ENCODE results near the gene NDUFV1. TPM values are rescaled to one million over a fixed set of nuclear protein-coding genes. Genes with fewer than 3 reads are reported as not detected.
A peak's percentile ranks its signal among the peaks of the same experiment; 100 is the strongest.
"Not testable (repeated sequence)": the region's sequence is repeated elsewhere in the genome, so short reads cannot be mapped to it uniquely, and the experiment has no call there.

Gene NDUFV1
- total and polyA plus RNA-seq, 4 donors: 83.6 to 172 (median 163) TPM

DNA sequence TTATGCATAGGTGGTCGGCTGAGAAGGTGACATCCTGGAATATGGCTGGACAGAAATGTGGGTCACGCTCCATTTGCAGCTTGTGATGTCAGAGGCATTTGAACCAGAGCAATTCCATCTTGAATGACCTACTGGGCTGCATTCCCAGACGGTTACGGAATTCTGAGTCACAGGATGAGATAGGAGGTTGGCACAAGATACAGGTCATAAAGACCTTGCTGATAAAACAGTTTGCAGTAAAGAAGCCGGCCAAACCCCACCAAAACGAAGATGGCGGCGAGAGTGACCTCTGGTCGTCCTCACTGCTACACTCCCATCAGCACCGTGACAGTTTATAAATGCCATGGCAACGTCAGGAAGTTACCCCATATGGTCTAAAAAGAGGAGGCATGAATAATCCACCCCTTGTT is 43.0 kb upstream of the NDUFV1 start:
- not testable (repeated sequence) for H3K9me3 ChIP-seq (ENCODE audit: control insufficient read depth in 4 of 4, low read length in 3 of 4); H3K9ac ChIP-seq (ENCODE audit: low read depth in 1 of 2, low read length in 2 of 2); H3K4me1 ChIP-seq (ENCODE audit: control insufficient read depth in 4 of 4, insufficient read depth in 4 of 4, low read length in 3 of 4); H3K4me3 ChIP-seq (ENCODE audit: low read depth in 1 of 3, low read length in 3 of 3); H3K27me3 ChIP-seq (ENCODE audit: control insufficient read depth in 4 of 4, insufficient read depth in 4 of 4, low read length in 3 of 4); H3K36me3 ChIP-seq (ENCODE audit: control insufficient read depth in 4 of 4, insufficient read depth in 3 of 4, low read depth in 1 of 4, low read length in 3 of 4); DNase-seq (ENCODE audit: low spot score)
- peak overlapping the region; percentile 74 to 93 for H3K27ac ChIP-seq (ENCODE audit: low read depth in 1 of 2, low read length in 2 of 2)
- TF ChIP-seq YY1 (IDR thresholded peaks at IDR 0.05): peak; percentile 64
- peak; percentile 71 to 84 for TF ChIP-seq JUND (IDR thresholded peaks at IDR 0.05)
- peak; percentile 23 for TF ChIP-seq HNF4A (conservative IDR thresholded peaks at IDR 0.05)
- TF ChIP-seq SP1 (IDR thresholded peaks at IDR 0.05): peak; percentile 26
- TF ChIP-seq RXRA (IDR thresholded peaks at IDR 0.05): peak in 1 of 2 donors; percentile 70
- WGBS: 38% methylated on average over 11 of the region's 11 CpGs

DNA sequence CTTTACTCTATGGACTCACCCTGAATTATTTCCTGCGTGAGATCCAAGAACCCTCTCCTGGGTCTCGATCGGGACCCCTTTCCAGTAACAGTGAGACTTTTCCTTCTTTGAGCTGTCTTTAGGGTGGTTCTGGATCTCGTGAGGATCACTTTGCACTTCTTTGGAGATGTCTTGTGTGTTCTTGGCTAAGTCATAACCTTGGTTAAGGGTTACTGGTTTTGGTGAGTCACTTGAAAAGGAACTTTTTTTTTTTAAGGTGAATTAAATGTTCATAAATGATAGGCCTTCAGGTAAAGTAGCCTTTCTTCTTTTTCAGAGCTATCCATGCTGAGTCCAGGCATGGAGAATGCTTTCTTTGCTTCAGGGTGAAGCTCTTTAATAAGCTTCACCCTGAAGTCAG is 42.5 kb upstream of the NDUFV1 start:
- H3K9ac ChIP-seq (ENCODE audit: low read depth in 1 of 2, low read length in 2 of 2): no peak overlapping the region

GRCh38 chr11:67571443-67571842 is 35.3 kb upstream of the NDUFV1 start:
- Histone ChIP-seq H3K4me1 (ENCODE audit: control insufficient read depth in 4 of 4, insufficient read depth in 4 of 4, low read length in 3 of 4) (peaks cover 0 to 3% (median under 1%) of the 10 kb centered on the region in 4 donors), H3K9ac (ENCODE audit: low read depth in 1 of 2, low read length in 2 of 2) (no peak overlapping the region), H3K4me3 (ENCODE audit: low read depth in 1 of 3, low read length in 3 of 3) (no peak overlapping the region), H3K27me3 (ENCODE audit: control insufficient read depth in 4 of 4, insufficient read depth in 4 of 4, low read length in 3 of 4) (no peaks in the 10 kb centered on the region), H3K27ac (ENCODE audit: low read depth in 1 of 2, low read length in 2 of 2) (no peak overlapping the region), H3K36me3 (ENCODE audit: control insufficient read depth in 4 of 4, insufficient read depth in 3 of 4, low read depth in 1 of 4, low read length in 3 of 4) (no peaks in the 10 kb centered on the region), H3K9me3 (ENCODE audit: control insufficient read depth in 4 of 4, low read length in 3 of 4) (no peaks in the 10 kb centered on the region)
- 87% methylated on average over 6 of the region's 6 CpGs for WGBS
- TF ChIP-seq REST (IDR thresholded peaks at IDR 0.05) (no peak), EGR1 (IDR thresholded peaks at IDR 0.05; ENCODE audit: low read depth in 2 of 2) (no peak), YY1 (IDR thresholded peaks at IDR 0.05) (no peak), SP1 (IDR thresholded peaks at IDR 0.05) (no peak), RXRA (IDR thresholded peaks at IDR 0.05) (no peak), FOXA1 (IDR thresholded peaks at IDR 0.05) (no peak), FOXA2 (IDR thresholded peaks at IDR 0.05) (no peak), NR2F2 (IDR thresholded peaks at IDR 0.05) (no peak), TAF1 (conservative IDR thresholded peaks at IDR 0.05) (no peak), JUND (IDR thresholded peaks at IDR 0.05) (no peak), HNF4A (conservative IDR thresholded peaks at IDR 0.05) (no peak)
- TF ChIP-seq, protein P1, sequence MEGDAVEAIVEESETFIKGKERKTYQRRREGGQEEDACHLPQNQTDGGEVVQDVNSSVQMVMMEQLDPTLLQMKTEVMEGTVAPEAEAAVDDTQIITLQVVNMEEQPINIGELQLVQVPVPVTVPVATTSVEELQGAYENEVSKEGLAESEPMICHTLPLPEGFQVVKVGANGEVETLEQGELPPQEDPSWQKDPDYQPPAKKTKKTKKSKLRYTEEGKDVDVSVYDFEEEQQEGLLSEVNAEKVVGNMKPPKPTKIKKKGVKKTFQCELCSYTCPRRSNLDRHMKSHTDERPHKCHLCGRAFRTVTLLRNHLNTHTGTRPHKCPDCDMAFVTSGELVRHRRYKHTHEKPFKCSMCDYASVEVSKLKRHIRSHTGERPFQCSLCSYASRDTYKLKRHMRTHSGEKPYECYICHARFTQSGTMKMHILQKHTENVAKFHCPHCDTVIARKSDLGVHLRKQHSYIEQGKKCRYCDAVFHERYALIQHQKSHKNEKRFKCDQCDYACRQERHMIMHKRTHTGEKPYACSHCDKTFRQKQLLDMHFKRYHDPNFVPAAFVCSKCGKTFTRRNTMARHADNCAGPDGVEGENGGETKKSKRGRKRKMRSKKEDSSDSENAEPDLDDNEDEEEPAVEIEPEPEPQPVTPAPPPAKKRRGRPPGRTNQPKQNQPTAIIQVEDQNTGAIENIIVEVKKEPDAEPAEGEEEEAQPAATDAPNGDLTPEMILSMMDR (IDR thresholded peaks at IDR 0.05; ENCODE audit: low read depth, low read length, missing input control): no peak
- no peak for DNase-seq (ENCODE audit: low spot score)

More for the DNA sequence above, 42.5 kb upstream of the NDUFV1 start:
- DNase-seq (ENCODE audit: low spot score): no peak
- no peaks in the 10 kb centered on the region for H3K36me3 ChIP-seq (ENCODE audit: control insufficient read depth in 4 of 4, insufficient read depth in 3 of 4, low read depth in 1 of 4, low read length in 3 of 4)
- H3K27ac ChIP-seq (ENCODE audit: low read depth in 1 of 2, low read length in 2 of 2): peak overlapping the region; percentile 2 to 53
- H3K9me3 ChIP-seq (ENCODE audit: control insufficient read depth in 4 of 4, low read length in 3 of 4): no peaks in the 10 kb centered on the region
- TF ChIP-seq, protein P2, sequence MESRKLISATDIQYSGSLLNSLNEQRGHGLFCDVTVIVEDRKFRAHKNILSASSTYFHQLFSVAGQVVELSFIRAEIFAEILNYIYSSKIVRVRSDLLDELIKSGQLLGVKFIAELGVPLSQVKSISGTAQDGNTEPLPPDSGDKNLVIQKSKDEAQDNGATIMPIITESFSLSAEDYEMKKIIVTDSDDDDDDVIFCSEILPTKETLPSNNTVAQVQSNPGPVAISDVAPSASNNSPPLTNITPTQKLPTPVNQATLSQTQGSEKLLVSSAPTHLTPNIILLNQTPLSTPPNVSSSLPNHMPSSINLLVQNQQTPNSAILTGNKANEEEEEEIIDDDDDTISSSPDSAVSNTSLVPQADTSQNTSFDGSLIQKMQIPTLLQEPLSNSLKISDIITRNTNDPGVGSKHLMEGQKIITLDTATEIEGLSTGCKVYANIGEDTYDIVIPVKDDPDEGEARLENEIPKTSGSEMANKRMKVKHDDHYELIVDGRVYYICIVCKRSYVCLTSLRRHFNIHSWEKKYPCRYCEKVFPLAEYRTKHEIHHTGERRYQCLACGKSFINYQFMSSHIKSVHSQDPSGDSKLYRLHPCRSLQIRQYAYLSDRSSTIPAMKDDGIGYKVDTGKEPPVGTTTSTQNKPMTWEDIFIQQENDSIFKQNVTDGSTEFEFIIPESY (IDR thresholded peaks at IDR 0.05): no peak
- TF ChIP-seq HNF4A (conservative IDR thresholded peaks at IDR 0.05): no peak
- TF ChIP-seq, protein P3, sequence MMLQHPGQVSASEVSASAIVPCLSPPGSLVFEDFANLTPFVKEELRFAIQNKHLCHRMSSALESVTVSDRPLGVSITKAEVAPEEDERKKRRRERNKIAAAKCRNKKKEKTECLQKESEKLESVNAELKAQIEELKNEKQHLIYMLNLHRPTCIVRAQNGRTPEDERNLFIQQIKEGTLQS (IDR thresholded peaks at IDR 0.05): no peak
- no peak for TF ChIP-seq SP1 (IDR thresholded peaks at IDR 0.05)
- TF ChIP-seq EGR1 (IDR thresholded peaks at IDR 0.05; ENCODE audit: low read depth in 2 of 2): no peak
- no peak for TF ChIP-seq FOXA2 (IDR thresholded peaks at IDR 0.05)
- TF ChIP-seq RXRA (IDR thresholded peaks at IDR 0.05): no peak
- WGBS: 96% methylated on average over 4 of the region's 4 CpGs
- no peak overlapping the region for H3K4me3 ChIP-seq (ENCODE audit: low read depth in 1 of 3, low read length in 3 of 3)
- H3K4me1 ChIP-seq (ENCODE audit: control insufficient read depth in 4 of 4, insufficient read depth in 4 of 4, low read length in 3 of 4): peaks cover 0 to 9% (median 6%) of the 10 kb centered on the region in 4 donors
- no peaks in the 10 kb centered on the region for H3K27me3 ChIP-seq (ENCODE audit: control insufficient read depth in 4 of 4, insufficient read depth in 4 of 4, low read length in 3 of 4)

Data from liver (tissue), 9 donors.